ENCODE data around the gene CADM2.

DNA sequence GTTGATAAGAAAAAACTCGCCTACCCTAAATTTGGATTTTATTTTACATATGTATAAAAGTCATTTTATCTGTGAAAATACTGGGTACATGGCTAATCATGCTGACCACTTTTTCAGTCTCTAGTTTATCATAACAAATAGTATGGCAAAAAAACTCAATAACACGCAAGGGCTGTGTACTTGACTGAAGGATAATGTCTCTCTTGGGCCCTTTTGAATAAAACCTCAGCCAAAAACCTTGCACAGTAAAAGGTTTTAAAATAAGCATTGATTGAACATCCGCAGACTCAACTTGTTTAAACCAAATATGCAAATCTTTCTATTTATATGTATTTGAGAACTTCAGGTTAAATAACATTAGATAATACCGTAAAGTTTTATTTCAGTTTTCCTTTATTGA, 285.3 kb downstream of the CADM2 start:
- TF ChIP-seq ZNF473 (tag by site-specific recombination; IDR thresholded peaks at IDR 0.05) (no peak), ZNF223 (tag by site-specific recombination; IDR thresholded peaks at IDR 0.05) (no peak), ZNF132 (tag by site-specific recombination; IDR thresholded peaks at IDR 0.05; ENCODE audit: borderline replicate concordance) (no peak), ZNF747 (tag by site-specific recombination; IDR thresholded peaks at IDR 0.05) (no peak), ZBTB8A (tag by site-specific recombination; IDR thresholded peaks at IDR 0.05) (no peak), ZNF146 (tag by site-specific recombination; IDR thresholded peaks at IDR 0.05) (no peak)
- TF ChIP-seq, protein P1, sequence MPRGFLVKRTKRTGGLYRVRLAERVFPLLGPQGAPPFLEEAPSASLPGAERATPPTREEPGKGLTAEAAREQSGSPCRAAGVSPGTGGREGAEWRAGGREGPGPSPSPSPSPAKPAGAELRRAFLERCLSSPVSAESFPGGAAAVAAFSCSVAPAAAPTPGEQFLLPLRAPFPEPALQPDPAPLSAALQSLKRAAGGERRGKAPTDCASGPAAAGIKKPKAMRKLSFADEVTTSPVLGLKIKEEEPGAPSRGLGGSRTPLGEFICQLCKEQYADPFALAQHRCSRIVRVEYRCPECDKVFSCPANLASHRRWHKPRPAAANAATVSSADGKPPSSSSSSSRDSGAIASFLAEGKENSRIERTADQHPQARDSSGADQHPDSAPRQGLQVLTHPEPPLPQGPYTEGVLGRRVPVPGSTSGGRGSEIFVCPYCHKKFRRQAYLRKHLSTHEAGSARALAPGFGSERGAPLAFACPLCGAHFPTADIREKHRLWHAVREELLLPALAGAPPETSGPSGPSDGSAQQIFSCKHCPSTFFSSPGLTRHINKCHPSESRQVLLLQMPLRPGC (tag by site-specific recombination; IDR thresholded peaks at IDR 0.05): no peak
- TF ChIP-seq, protein P2, sequence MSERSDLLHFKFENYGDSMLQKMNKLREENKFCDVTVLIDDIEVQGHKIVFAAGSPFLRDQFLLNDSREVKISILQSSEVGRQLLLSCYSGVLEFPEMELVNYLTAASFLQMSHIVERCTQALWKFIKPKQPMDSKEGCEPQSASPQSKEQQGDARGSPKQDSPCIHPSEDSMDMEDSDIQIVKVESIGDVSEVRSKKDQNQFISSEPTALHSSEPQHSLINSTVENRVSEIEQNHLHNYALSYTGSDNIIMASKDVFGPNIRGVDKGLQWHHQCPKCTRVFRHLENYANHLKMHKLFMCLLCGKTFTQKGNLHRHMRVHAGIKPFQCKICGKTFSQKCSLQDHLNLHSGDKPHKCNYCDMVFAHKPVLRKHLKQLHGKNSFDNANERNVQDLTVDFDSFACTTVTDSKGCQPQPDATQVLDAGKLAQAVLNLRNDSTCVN (tag by site-specific recombination; optimal IDR thresholded peaks at IDR 0.05): no peak
- TF ChIP-seq, protein P3, sequence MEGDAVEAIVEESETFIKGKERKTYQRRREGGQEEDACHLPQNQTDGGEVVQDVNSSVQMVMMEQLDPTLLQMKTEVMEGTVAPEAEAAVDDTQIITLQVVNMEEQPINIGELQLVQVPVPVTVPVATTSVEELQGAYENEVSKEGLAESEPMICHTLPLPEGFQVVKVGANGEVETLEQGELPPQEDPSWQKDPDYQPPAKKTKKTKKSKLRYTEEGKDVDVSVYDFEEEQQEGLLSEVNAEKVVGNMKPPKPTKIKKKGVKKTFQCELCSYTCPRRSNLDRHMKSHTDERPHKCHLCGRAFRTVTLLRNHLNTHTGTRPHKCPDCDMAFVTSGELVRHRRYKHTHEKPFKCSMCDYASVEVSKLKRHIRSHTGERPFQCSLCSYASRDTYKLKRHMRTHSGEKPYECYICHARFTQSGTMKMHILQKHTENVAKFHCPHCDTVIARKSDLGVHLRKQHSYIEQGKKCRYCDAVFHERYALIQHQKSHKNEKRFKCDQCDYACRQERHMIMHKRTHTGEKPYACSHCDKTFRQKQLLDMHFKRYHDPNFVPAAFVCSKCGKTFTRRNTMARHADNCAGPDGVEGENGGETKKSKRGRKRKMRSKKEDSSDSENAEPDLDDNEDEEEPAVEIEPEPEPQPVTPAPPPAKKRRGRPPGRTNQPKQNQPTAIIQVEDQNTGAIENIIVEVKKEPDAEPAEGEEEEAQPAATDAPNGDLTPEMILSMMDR (tag by site-specific recombination; IDR thresholded peaks at IDR 0.05): no peak
- TF ChIP-seq, protein P4, sequence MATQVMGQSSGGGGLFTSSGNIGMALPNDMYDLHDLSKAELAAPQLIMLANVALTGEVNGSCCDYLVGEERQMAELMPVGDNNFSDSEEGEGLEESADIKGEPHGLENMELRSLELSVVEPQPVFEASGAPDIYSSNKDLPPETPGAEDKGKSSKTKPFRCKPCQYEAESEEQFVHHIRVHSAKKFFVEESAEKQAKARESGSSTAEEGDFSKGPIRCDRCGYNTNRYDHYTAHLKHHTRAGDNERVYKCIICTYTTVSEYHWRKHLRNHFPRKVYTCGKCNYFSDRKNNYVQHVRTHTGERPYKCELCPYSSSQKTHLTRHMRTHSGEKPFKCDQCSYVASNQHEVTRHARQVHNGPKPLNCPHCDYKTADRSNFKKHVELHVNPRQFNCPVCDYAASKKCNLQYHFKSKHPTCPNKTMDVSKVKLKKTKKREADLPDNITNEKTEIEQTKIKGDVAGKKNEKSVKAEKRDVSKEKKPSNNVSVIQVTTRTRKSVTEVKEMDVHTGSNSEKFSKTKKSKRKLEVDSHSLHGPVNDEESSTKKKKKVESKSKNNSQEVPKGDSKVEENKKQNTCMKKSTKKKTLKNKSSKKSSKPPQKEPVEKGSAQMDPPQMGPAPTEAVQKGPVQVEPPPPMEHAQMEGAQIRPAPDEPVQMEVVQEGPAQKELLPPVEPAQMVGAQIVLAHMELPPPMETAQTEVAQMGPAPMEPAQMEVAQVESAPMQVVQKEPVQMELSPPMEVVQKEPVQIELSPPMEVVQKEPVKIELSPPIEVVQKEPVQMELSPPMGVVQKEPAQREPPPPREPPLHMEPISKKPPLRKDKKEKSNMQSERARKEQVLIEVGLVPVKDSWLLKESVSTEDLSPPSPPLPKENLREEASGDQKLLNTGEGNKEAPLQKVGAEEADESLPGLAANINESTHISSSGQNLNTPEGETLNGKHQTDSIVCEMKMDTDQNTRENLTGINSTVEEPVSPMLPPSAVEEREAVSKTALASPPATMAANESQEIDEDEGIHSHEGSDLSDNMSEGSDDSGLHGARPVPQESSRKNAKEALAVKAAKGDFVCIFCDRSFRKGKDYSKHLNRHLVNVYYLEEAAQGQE (tag by site-specific recombination; IDR thresholded peaks at IDR 0.05): no peak
- TF ChIP-seq, protein P5, sequence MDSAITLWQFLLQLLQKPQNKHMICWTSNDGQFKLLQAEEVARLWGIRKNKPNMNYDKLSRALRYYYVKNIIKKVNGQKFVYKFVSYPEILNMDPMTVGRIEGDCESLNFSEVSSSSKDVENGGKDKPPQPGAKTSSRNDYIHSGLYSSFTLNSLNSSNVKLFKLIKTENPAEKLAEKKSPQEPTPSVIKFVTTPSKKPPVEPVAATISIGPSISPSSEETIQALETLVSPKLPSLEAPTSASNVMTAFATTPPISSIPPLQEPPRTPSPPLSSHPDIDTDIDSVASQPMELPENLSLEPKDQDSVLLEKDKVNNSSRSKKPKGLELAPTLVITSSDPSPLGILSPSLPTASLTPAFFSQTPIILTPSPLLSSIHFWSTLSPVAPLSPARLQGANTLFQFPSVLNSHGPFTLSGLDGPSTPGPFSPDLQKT (IDR thresholded peaks at IDR 0.05; ENCODE audit: borderline replicate concordance, low read depth, low read length): no peak
